COLO829 (cell line): ENCODE data around the gene PRR12.
A peak's percentile ranks its signal among the peaks of the same experiment; 100 is the strongest.

Experiments
- DNase-seq: peaks from one replicate; pipeline ENCODE4 v3.0.0; 2012; ENCODE audit warnings: low spot score

The PRR12 gene

GRCh38 chr19:49667473-49667872, 76.5 kb downstream of the PRR12 start:
- DNase-seq, result no peak

- DNase-seq, result no peak
Observed at GRCh38 chr19:49669516-49669915, 78.5 kb downstream of the PRR12 start.

DNA sequence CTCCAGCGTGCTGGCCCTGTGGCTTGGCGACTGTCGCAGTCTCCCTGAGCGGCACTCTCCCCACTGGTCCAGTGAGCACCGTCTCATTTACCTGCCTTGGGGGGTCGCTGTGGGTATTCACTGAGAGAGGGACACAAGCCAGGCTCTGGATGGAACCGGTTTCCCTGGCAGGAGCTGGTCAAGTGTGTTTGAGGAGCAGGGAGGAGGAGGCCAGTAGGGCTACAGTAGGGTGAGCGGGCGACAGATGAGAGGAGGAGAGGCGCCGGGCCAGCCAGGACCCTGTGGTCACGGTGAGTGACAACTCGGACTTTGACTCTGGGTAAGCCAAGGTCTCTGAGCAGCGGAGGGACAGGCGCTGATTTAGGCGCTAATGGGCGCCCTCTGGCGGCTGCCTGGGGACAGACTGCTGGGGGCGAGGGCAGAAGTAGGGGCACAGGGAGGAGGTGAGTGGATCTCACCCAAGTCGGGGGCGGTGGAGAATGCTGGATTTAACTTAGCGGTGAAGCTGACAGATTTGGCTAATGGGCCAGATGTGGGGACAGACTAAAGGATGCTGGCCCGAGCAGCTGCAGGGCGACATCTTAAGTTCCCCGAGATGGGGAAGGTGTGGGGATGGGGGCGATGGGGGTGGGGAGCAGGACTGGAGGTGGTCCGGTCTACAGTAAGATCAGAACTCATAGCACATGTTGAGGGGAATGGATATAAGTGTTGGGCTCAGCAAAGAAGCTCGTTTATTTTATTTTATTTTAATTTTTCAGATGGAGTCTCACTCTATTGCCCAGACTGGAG, 81.3 kb downstream of the PRR12 start:
- peak; percentile 76 for DNase-seq
